ENCODE results near the gene MANEAL.

MANEAL gene, protein sequence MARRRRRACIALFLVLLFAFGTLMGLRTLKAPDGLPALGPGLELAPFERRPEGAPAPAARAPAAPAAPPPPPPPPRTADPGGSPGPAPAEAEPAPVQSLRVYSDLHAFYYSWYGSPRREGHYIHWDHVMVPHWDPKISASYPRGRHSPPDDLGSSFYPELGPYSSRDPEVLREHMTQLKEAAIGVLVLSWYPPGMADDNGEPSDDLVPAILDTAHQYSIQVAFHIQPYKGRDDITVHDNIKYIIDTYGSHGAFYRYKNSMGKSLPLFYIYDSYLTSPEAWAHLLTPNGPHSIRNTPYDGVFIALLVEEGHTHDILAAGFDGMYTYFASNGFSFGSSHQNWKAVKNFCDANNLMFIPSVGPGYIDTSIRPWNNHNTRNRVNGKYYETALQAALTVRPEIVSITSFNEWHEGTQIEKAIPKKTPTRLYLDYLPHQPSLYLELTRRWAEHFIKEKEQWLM

DNA sequence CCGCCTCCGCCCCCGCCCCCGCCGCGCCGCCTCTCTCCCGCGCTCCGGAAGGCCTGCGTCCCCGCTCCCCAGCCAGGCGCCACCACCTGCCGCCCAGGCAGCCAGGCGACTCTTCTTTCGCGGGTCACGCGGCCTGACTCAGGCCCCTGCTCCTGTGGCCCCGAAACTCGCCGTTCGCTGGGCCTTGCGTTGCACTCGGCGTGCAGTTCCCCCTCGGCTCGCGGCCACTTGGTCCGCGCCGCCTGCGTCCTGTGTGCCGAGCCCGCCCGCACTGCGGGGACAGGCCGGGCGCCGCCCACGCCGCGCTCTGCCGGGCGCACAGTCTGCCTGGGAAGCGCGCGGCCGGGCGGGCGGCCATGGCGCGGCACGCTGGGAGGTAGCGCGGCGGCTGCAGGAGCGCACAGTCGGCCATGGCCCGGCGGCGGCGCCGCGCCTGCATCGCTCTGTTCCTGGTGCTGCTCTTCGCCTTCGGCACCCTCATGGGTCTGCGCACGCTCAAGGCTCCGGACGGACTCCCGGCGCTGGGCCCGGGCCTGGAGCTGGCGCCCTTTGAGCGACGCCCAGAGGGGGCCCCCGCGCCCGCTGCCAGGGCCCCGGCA lies at the start of gene MANEAL:
MANEAL (plus strand) TSS at position 75 of the 599 bp plus-strand sequence; CDS start at position 411, 336 bp downstream.
- no peaks in the 10 kb centered on the region for H3K9me3 Mint-ChIP-seq
- H3K4me1 Mint-ChIP-seq: peaks cover 24 to 36% of the 10 kb centered on the region in 2 donors
- peak within 1 kb of the TSS; percentile 85 for H3K4me3 Mint-ChIP-seq
- ATAC-seq (replicated peaks) (peak; percentile 69 to 73), DNase-seq (peak; percentile 62)
- H3K27me3 Mint-ChIP-seq: peaks cover 16 to 38% of the 10 kb centered on the region in 2 donors
- H3K27ac Mint-ChIP-seq: peak within 1 kb of the TSS; percentile 82
- H3K36me3 Mint-ChIP-seq: peaks cover 10 to 13% of the 10 kb centered on the region in 2 donors

DNA sequence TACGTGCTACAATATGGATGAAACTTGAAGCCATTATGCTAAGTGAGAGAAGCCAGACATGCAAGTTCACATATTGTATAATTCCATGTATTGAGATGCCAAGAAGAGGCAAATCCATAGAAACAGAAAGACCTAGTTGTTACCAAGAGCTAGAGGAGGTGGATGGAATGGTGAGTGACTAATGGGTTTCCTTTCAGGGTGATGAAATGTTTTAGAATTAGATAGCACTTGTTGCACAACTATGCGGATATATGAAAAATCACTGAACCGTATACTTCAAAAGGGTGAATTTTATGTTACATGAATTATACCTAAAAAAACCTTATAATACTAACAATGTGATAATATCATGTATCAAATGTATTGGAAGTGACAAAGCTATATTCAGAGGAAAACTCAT lies 46.8 kb upstream of the MANEAL start:
- H3K9me3 Mint-ChIP-seq: peaks cover 3 to 5% of the 10 kb centered on the region in 2 donors
- peaks cover 24 to 49% of the 10 kb centered on the region in 2 donors for H3K27me3 Mint-ChIP-seq
- no peak for DNase-seq
- no peak overlapping the region for H3K4me3 Mint-ChIP-seq
- ATAC-seq (replicated peaks): no peak
- no peak overlapping the region for H3K27ac Mint-ChIP-seq
- peaks cover 0 to 4% of the 10 kb centered on the region in 2 donors for H3K36me3 Mint-ChIP-seq
- H3K4me1 Mint-ChIP-seq: no peaks in the 10 kb centered on the region

DNA sequence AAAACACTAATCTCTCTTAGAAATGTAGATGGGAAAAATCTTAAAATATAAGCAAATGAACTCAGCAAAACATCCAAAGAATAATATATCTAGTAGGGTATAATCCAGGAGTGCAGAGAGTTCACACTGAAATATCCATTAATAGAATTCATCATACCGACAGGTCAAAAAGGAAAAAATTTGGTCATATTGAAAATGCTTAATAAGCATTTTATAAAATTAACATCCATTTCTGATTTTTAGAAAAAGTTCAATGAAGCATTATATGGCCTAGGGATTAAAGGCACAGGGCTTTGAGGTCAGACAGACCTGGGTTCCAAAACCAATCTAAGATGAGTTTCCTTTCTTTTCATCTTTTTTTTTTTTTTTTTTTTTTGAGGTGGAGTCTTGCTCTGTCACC lies 45.1 kb upstream of the MANEAL start:
- Mint-ChIP-seq H3K27ac (no peak overlapping the region), H3K36me3 (peaks cover 0 to 4% of the 10 kb centered on the region in 2 donors), H3K9me3 (peaks cover 2 to 5% of the 10 kb centered on the region in 2 donors), H3K27me3 (peaks cover 32 to 61% of the 10 kb centered on the region in 2 donors), H3K4me3 (no peak overlapping the region), H3K4me1 (peaks cover 8 to 12% of the 10 kb centered on the region in 2 donors)
- ATAC-seq (replicated peaks) (no peak), DNase-seq (no peak)

DNA sequence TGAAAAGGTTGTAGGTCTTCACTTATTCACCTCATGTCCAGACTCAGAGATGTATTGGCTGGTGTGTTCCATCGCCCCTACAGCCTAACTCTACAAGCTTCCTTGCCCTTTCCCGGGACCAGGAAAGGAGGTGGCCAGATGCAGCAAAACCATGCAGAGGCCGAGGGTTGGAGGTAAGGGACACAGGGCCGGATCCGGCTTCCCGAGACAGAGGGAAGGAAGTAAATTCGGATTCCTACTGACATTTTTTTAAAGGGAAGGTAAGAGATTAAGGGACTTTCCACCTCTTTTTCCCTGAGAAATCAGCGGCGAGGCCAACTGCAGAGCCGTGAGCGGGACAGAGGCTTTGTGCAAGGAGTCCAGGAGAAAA lies 41.4 kb upstream of the MANEAL start:
- peaks cover 28 to 66% of the 10 kb centered on the region in 2 donors for H3K27me3 Mint-ChIP-seq
- no peak for ATAC-seq (replicated peaks)
- DNase-seq: no peak
- no peaks in the 10 kb centered on the region for H3K36me3 Mint-ChIP-seq
- peak overlapping the region; percentile 47 for H3K27ac Mint-ChIP-seq
- no peaks in the 10 kb centered on the region for H3K9me3 Mint-ChIP-seq
- peak overlapping the region; percentile 77 to 79 for H3K4me3 Mint-ChIP-seq
- peaks cover 11 to 18% of the 10 kb centered on the region in 2 donors for H3K4me1 Mint-ChIP-seq

DNA sequence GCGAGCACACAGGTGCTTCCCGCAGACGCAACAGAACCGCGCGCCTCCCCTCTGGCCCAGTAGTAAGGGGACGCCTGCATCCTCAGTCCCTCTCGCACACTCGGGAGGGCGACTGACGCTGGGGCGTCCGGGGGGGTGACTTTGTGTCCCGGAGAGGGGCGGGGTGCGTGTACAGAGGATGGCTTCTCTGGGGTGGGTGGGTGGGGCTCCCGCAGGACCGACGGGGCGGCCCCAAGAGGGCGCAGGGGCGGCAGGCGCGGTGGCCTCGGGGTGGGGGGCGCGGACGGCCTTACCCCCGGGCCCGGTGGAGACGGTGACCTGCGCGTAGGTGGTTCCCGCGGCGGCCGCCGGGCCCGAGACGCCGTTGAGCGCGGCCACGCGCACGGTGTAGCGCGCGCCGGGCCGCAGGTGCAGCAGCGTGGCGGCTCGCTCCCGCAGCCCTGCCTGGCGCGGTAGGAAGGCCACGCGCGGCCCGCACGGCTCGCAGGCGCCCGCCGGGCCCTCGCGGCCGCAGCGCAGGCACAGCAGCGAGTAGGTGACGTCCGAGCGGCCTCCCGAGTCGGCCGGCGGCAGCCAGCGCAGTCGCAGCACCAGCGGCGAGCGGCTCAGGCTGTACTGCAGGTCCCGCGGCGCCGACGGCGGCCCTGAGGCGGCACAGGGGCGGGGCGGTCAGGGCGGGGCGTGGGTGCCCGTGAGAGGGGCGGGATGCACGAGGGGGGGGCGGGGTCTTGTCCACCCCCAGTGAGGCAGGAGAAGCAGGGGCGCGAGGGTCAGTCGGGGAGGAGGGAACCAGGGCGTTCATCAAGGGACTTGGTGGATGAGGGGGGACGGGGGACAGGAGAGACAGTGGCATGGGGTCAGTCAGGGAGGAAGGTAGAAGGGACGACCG lies 40.8 kb upstream of the MANEAL start:
- Mint-ChIP-seq H3K27ac (peak overlapping the region; percentile 47), H3K4me3 (peak overlapping the region; percentile 77 to 79), H3K27me3 (peaks cover 24 to 64% of the 10 kb centered on the region in 2 donors), H3K4me1 (peaks cover 11 to 18% of the 10 kb centered on the region in 2 donors), H3K36me3 (no peaks in the 10 kb centered on the region), H3K9me3 (no peaks in the 10 kb centered on the region)
- DNase-seq: peak; percentile 35
- peak; percentile 73 to 74 for ATAC-seq (replicated peaks)

DNA sequence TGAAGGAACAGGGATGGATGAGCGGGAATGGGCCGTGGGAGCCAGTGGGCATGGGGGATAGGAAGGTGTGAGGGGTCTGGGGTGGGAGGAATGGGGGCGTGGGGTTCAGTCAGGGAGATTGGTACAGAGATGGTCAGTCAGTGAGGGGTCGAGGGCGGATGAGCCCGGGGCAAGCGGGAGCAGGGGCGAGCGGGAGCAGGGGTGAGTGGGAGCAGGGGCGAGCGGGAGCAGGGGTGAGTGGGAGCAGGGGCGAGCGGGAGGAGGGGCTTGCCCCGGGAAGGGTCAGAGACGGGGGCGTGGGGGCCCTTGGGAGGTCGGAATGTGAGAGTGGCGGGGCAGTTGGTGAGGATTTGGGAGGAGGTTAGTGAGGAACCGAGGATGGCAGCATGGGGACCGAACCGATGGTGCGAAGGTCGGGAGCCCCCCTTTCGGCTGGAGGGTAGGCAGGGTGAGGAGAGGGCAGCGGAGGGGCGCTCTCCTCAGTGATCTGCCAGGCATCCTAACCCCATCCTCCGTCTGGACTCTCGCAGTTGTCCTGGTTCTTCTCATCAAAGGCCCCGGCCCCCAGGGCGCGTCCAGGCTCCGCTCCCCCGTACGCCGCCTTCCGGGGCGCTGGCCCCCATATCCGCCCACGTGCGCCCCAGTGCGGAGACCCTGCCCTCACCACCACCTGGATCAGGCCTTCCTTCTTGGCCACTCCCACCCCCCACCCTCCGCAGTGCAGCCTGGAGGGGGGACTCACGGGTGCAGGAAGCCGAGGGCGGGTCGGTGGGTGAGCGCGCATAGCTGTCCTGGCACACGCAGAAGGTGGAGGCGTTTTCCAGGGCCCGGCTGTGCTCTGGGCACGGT lies 40.0 kb upstream of the MANEAL start:
- Mint-ChIP-seq H3K4me1 (peaks cover 11 to 18% of the 10 kb centered on the region in 2 donors), H3K27ac (no peak overlapping the region), H3K4me3 (peak overlapping the region; percentile 63 to 76), H3K27me3 (peaks cover 24 to 64% of the 10 kb centered on the region in 2 donors), H3K9me3 (no peaks in the 10 kb centered on the region), H3K36me3 (no peaks in the 10 kb centered on the region)
- DNase-seq: no peak
- ATAC-seq (replicated peaks): no peak

DNA sequence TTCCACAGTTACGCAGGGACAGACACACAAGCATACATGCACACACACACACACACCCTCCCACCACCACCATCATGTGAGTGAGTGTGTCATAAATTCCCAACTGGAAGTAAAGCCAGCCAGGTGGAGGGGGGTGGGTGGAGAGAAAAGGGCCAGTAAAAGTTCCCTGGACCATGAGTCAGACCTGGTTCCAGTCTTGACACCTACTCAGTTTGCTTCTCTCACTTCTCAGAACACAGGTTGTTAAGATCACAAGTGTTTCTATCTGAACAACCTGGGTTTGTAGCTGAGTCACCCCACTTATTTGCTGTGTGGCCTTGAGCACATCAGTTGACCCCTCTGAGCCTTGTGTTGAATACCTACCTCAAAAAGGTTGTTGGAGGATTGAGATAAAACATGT lies 38.4 kb upstream of the MANEAL start:
- Mint-ChIP-seq H3K4me1 (peaks cover 11 to 18% of the 10 kb centered on the region in 2 donors), H3K36me3 (no peaks in the 10 kb centered on the region)
- ATAC-seq (replicated peaks): peak; percentile 60 to 72

DNA sequence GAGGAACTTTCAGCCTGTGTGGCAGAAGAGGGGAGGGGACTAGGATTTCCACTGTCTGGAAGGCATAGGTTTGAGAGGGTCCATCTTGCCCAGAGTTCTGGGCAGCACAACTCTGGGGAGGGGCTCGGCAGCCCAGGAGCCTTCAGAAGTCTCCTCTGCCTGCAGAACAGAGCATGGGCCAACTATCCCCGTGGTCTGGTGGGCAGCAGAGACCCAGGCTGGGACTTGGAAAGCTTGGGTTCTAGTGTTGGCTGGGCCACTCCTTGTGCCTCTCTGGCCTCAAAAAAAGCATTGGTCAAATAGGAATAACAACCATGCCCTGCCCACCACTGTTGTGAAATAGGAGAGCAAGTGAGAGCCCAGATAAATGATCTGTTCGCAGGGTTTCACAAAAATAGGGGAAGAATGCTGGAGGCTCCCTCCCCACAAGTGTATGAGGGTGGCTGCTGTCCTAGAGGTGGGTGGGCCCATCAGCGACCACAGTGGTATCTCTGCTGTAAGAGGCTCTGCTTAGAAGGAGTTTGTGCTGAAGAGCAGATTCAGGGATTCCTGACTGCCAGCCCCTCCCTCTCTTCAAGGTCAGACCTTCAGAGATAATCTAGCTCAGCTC lies 37.6 kb upstream of the MANEAL start:
- H3K27me3 Mint-ChIP-seq: peaks cover 19 to 44% of the 10 kb centered on the region in 2 donors
- no peak overlapping the region for H3K4me3 Mint-ChIP-seq
- no peak overlapping the region for H3K27ac Mint-ChIP-seq
- ATAC-seq (replicated peaks): no peak
- DNase-seq: no peak
- no peaks in the 10 kb centered on the region for H3K9me3 Mint-ChIP-seq
- H3K36me3 Mint-ChIP-seq: no peaks in the 10 kb centered on the region
- peaks cover 11 to 18% of the 10 kb centered on the region in 2 donors for H3K4me1 Mint-ChIP-seq

More for the DNA sequence above, 38.4 kb upstream of the MANEAL start:
- DNase-seq: no peak
- Mint-ChIP-seq H3K27ac (no peak overlapping the region), H3K4me3 (no peak overlapping the region), H3K27me3 (peaks cover 21 to 51% of the 10 kb centered on the region in 2 donors), H3K9me3 (no peaks in the 10 kb centered on the region)

DNA sequence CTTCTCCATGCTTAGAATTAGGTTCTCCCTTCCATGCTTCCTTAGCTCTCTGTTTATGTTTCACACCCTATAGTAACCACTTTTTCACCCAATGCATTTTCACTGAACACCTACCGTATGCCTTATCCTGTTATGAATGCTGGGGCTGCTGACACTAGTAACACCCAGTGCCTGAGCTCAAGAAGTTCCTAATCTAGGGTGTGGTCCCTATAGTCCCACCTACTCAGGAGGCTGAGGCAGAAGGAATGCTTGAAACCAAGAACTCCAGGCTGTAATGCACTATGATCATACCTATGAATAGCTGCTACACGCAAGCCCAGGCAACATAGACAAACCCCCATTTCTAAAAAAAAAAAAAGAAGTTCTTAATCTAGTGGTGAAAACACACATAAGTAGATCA lies 34.2 kb upstream of the MANEAL start:
- H3K27me3 Mint-ChIP-seq: peaks cover 26 to 45% of the 10 kb centered on the region in 2 donors
- H3K9me3 Mint-ChIP-seq: peaks cover 3% of the 10 kb centered on the region in 2 donors
- peaks cover 6 to 9% of the 10 kb centered on the region in 2 donors for H3K4me1 Mint-ChIP-seq
- no peak overlapping the region for H3K27ac Mint-ChIP-seq
- DNase-seq (no peak), ATAC-seq (replicated peaks) (no peak)
- H3K36me3 Mint-ChIP-seq: peaks cover 2 to 3% of the 10 kb centered on the region in 2 donors
- H3K4me3 Mint-ChIP-seq: no peak overlapping the region

DNA sequence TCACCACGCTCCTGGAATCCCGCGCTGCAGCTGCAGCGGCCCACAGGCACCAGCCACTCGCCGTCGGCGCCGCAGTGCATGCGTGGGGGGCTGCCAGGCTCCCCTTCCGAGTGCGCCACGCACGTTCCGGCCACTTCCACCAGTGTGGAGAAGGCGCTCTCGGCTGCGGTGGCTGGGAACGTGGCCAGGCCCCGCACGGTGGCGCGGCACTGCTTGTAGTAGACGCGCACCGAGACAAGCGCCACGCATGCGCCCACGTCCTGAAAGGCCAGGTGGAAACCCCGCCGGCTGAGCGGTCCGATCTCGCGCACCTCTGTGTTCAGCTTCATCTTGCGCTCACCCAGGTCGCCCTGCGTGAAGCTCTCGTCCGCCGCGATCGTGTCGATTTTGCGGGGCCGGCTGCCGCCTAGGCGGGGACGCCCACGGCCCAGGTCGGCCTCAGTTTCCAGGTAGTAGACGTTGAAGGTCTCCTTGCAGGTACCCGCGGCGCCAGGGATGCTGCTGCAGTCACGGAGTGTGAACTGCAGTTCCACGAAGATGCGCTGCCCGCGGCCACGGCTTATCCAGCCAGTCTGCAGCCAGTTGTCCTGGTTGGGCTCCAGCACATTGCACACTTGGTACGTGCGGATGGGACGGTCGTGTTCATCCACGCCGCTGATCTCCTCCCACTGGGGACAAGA lies 32.1 kb upstream of the MANEAL start:
- Mint-ChIP-seq H3K36me3 (peaks cover 6 to 8% of the 10 kb centered on the region in 2 donors), H3K4me3 (no peak overlapping the region), H3K4me1 (peaks cover 20 to 25% of the 10 kb centered on the region in 2 donors), H3K27ac (no peak overlapping the region), H3K9me3 (peaks cover 5 to 7% of the 10 kb centered on the region in 2 donors), H3K27me3 (peaks cover 45 to 53% of the 10 kb centered on the region in 2 donors)
- no peak for ATAC-seq (replicated peaks)
- DNase-seq: no peak

DNA sequence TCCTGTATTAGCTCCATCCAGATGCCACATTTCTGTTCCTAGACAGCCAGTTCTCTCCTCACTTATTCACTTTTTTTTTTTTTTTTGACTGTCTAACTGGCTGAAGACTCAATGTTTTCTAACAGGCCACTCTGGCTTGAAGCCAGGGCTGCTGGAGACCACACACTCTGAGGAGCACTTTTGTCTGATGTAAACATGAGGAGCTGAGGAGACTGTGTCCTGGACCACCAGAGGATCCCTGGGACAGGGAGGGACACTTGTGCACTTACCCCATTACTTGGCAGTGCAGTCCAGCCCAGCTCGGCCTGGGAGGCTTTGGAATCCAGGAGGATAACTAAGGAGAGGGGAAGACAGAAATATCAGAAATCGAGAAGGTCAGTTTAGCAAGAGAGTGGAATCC lies 31.1 kb upstream of the MANEAL start:
- ATAC-seq (replicated peaks): no peak
- H3K4me3 Mint-ChIP-seq: no peak overlapping the region
- H3K27ac Mint-ChIP-seq: no peak overlapping the region
- H3K27me3 Mint-ChIP-seq: peaks cover 51 to 63% of the 10 kb centered on the region in 2 donors
- H3K4me1 Mint-ChIP-seq: peaks cover 22 to 25% of the 10 kb centered on the region in 2 donors
- peaks cover 5 to 7% of the 10 kb centered on the region in 2 donors for H3K9me3 Mint-ChIP-seq
- DNase-seq: no peak
- H3K36me3 Mint-ChIP-seq: peaks cover 6 to 8% of the 10 kb centered on the region in 2 donors

DNA sequence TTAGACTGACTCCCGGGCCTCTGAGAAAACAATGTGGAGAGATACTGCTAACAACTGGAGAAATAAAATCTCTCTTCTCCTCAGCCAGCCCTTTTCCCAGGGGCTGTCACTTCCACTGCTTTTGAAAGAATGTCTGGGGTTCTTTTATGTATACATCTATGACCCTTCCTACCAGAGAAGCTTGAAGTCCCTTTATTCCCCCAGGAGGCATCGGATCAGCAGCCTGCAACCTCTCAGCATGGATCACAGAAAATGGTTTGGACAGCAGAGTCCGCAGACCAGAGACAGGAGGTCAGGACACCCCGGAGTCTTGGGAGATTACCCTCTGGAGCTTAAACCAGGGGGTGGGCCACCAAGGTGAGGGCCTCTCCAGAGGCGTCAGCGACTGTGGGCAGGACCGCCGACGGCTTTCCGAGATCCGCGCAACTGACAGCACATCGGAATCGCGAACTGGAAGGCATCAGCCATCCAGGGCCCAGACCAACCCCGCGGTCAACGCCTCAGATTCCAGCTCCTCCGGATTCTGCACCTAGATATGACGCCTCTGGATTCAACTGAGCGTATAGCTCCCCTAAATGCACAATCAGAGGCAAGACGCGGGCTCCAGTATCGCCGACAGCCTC lies 29.7 kb upstream of the MANEAL start:
- peaks cover 6 to 8% of the 10 kb centered on the region in 2 donors for H3K36me3 Mint-ChIP-seq
- H3K4me3 Mint-ChIP-seq: no peak overlapping the region
- ATAC-seq (replicated peaks): no peak
- H3K4me1 Mint-ChIP-seq: peaks cover 22 to 25% of the 10 kb centered on the region in 2 donors
- peak overlapping the region; percentile 76 for H3K27ac Mint-ChIP-seq
- H3K9me3 Mint-ChIP-seq: peaks cover 5 to 7% of the 10 kb centered on the region in 2 donors
- no peak for DNase-seq
- peaks cover 61 to 75% of the 10 kb centered on the region in 2 donors for H3K27me3 Mint-ChIP-seq
